ENCODE results near the gene SUGCT.

SUGCT gene

DNA sequence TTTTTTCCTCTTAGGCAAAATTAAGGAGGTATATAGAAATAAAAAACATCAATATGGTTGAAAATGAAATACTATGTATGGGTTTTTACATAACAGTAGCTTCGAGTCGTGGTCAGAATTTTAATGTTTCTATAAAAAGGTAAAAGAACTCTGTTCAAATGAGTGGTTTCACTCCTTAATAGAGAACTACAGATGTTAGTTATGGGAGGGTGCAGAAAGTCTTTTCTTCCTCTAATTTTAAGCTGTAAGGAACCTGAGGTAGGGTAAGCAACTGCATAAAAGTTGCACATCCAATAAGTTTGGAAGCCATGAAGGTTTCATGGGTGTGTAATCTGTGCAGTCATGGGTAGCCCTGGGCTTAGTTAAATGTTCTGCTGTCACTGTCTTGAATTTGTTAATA is 141.3 kb downstream of the SUGCT start:
- no peak for DNase-seq

GRCh38 chr7:40279991-40280390 is 145.2 kb downstream of the SUGCT start:
- DNase-seq, result no peak

DNA sequence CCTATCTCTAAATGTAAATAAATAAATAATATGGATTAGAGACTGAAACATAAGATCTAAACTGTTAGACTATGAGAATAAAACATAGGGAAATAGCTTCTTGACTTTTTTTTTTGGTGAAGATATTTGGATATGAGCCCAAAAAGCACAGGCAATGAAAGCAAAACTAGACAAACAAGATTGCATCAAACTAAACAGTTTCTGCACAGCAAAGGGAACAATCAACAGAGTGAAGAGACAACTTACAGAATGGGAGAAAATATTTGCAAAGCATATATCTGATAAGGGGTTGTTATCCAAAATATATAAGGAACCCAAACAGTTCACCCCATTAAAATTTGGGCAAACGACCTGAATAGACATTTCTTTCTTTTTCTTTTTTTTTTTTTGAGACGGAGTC is 148.1 kb downstream of the SUGCT start:
- DNase-seq, result no peak

DNA sequence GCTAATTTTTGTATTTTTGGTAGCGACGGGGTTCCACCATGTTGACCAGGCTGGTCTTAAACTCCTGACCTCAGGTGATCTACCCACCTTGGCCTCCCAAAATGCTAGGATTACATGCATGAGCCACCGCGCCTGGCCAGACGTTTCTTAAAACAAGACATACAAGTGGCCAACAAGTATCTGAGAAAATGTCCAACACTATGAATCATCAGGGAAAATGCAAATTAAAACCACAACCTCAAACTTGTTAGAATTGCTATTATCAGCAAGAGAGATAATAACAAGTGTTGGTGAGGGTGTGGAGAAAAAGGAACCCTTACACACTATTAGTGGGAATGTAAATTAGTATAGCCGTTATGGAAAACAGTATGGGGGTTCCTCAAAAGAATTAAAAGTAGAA is 148.6 kb downstream of the SUGCT start:
- no peak for DNase-seq

GRCh38 chr7:40288827-40289226 is 154.0 kb downstream of the SUGCT start:
- DNase-seq, result no peak

- DNase-seq, result no peak
Measured at GRCh38 chr7:40297741-40298311, 163.0 kb downstream of the SUGCT start.

DNA sequence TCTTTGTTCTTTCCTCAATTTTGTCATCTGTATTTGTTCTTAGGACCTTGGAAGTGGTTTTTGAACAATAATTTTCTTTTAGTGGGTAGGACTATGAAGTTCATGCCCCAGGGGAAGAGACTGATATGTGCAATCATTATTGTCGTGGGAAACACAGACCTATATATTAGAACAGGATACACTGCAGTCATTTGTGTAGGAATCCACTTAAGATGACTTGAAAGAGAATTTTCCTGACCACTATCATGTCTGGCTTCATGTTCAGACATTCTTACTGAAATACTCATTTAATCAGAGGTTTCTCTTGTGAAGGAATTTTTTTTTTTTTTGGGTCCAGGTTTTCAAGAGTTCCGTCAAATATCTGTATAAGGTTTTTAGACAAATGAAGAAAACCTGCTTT is 163.6 kb downstream of the SUGCT start:
- DNase-seq, result no peak

- DNase-seq, result no peak
Measured at GRCh38 chr7:40299097-40299496, 164.3 kb downstream of the SUGCT start.

GRCh38 chr7:40300146-40300670 is 165.4 kb downstream of the SUGCT start:
- DNase-seq, result no peak

- no peak for DNase-seq
Measured at GRCh38 chr7:40301486-40302068, 166.8 kb downstream of the SUGCT start.

DNA sequence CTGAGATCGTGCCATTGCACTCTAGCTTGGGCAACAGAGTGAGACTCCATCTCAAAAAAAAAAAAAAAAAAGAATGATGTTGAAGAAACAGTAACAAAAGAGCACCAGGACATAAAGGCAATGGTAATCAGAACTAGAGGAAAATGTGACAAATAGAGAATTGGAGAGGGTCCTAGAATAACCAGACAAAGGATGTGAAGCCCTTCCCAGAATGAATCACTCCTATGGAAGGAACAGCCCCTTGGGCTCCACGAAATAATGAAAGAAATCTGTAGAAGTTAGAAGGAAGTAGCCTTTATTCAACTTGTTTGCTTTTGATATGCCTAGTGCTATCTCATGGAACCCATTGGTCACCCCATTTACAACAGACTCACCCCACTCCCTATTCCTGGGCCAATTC is 169.2 kb downstream of the SUGCT start:
- DNase-seq, result no peak

- no peak for DNase-seq
Measured at GRCh38 chr7:40305229-40305628, 170.4 kb downstream of the SUGCT start.

DNA sequence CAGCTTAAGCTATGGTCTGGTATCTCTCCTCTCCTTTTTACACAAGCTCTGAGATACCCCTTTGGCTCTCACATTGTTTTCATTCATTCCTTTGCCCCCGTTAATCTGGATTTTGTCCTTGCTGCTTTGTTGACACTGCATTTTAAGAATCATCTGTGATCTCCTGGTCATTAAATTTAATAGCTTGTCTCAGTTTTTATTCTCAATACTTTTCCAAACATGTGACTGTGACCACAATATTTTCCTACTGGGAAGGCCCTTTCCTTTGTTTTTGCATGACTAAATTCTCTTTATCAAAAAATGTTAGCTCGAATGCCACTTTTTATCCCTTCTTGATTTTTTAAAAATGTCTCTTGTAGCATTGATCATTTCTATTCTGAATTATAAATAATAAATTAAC is 171.2 kb downstream of the SUGCT start:
- no peak for DNase-seq

DNA sequence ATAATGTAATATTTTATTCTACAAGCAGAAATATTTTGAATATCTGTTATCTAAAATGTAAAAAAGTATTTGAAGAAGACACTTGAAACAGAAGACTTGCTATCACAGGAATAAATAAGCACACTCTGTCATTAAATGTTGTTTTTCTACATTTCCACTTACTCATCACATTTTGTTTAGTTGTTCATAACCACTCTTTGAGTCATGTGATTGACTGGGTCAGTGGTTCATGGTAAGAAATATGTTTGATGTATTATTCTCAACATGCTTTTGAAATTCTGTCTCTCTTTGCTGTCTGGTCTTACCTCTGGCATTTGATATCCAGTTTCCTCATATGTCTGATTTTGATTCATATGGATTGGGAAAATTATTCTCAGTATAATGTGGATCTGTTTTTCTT is 171.8 kb downstream of the SUGCT start:
- DNase-seq, result no peak

DNA sequence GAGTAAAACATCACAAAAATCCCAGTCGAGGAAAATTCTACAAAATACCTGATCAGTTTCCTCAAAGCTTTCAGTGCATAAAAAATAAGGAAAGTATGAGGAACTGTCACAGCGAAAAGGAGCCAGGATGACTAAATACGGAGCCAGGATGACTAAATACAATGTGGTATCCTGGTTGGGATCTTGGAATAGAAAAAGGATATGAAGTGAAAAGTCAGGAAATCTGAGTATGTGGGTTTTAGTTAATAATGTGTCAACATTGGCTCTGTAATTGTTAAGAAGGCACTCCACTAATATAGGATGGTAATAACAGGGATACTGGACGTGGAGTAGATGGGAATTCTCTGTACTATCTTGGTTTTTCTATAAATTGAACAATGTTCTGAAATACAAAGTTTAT is 175.5 kb downstream of the SUGCT start:
- DNase-seq, result no peak

DNA sequence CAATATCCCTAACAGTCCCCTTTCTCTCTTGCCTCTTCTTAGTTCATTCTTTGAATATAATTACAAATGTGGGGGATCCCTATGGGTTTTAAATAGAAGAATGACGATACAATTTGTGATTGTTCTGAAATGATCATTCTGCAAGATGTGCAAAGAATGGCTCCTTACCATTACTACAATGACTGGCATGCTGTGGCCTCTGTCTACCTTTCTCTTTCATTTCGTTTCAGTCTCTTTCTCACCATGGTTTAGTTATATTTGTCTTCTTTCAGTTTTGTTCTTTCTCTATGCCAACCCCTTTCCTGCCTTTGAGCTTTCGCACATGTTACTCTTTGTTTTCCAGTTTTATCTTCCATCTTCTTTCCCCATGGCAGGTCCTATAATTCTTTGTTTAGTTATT is 176.5 kb downstream of the SUGCT start:
- no peak for DNase-seq

DNA sequence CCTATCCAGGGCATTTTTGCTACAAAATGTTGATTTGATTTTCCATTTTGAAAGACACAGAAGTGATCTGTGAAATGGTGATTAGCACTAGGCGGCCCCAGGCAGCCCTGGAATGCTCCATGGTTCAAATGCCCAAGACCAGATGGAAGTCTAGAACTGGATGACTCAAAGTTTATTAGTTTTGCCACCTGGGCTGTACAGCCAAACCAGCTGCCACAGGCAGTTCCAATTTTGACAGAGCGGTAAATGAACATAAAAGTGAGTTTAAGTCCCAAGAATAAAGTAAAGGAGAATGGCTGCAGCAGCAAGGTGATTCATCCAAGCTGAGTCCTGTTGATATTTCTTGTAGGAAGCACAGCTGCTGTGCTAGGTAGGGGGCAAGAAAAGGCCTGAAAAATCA is 180.5 kb downstream of the SUGCT start:
- no peak for DNase-seq

DNA sequence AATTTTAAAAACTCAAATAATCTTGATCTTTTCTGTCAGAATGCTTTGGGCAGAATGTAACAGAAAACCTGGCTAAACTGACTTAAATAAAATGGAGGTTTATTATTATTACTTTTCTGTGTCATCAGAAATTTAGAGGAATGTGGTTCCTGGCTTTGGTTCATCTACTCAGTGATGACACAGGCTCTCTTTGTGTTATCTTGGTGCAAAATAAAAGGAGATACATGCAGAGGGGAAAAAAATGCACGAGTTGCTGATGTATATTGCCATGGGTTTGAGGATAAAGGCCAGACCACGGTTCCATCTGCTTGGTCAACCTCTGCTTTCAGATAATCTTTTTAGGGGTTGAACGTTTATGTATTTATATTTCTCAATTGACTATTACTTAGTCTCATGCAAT is 181.4 kb downstream of the SUGCT start:
- DNase-seq, result no peak

- DNase-seq, result no peak
Measured at GRCh38 chr7:40324914-40325313, 190.1 kb downstream of the SUGCT start.

GRCh38 chr7:40327113-40327512 is 192.3 kb downstream of the SUGCT start:
- no peak for DNase-seq

- no peak for DNase-seq
Measured at GRCh38 chr7:40327873-40328272, 193.1 kb downstream of the SUGCT start.

- DNase-seq, result peak; percentile 30
Measured at GRCh38 chr7:40329601-40330153, 194.9 kb downstream of the SUGCT start.

- DNase-seq, result peak; percentile 28
Measured at GRCh38 chr7:40330408-40330807, 195.6 kb downstream of the SUGCT start.

DNA sequence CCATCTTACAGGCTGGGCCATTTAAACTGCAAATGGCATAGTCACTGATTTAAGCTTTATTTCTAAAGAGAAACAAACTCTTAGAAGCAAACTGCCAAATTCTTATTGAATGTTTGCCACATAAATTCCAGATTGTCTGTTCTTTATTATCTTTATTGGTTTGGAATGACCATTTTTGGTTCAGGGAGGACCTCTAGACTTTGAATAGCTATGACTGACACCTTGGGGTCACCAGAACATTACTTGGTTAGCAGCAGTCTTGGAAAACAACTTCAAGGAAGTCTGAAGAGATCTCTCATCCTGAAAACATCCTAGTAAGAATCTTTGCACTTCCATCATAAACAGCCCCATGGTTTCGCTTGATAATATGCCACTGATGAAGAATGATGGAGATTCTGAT is 197.1 kb downstream of the SUGCT start:
- DNase-seq, result no peak

DNA sequence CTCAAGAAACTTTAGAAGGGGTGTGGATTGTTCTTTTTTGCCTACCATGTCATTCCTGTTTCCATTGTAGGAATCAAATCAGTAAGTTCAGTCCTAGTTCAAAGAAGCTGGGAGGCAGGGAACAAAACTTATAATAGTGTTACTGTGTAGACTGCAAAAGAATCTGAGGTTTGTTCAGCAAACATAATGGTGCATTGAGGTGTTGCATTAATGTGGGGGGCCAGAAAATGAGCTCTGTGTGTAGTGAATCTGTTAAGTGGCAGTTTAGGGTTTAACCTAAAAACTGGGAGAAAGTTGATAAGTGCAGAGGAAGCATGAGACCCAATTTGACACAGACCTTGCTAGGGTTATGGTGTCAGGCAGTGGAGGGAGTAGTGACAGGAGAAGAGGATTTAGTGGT is 197.7 kb downstream of the SUGCT start:
- no peak for DNase-seq

All from NCI-H2029 treated with DMSO at 0.1 percent for 48 hours (cell line).